SK-N-SH treated with all-trans-retinoic acid at 6 μM for 48 hours (cell line): ENCODE data around the gene FRA10AC1.

Experiments
- ATAC-seq: fragments of 200-7000 bp; cut with Tn5 transposase; 3 replicates; pipeline ENCODE4 v1.9.1; 2020; ENCODE audit warnings: mild to moderate bottlenecking, moderate library complexity
- ARNTL ChIP-seq: fragments of 450-650 bp; formaldehyde crosslinking; IDR thresholded peaks from 2 replicates; pipeline ENCODE4 v1.5.0; 2020; ENCODE audit warnings: low read depth, mild to moderate bottlenecking, moderate library complexity, borderline replicate concordance
- BACH2 ChIP-seq: fragments of 250-450 bp; sonication (Bioruptor Pico); IDR thresholded peaks from 2 replicates; pipeline ENCODE4 v1.9.0; 2021; ENCODE audit warnings: mild to moderate bottlenecking, borderline replicate concordance
- CREB5 ChIP-seq: fragments of 250-450 bp; sonication (Bioruptor Pico); IDR thresholded peaks from 2 replicates; pipeline ENCODE4 v1.5.1; 2020; ENCODE audit warnings: low read depth, mild to moderate bottlenecking, moderate library complexity
- CSDC2 ChIP-seq: fragments of 250-450 bp; sonication (Bioruptor Pico); IDR thresholded peaks from 2 replicates; pipeline ENCODE4 v1.5.0; 2020; ENCODE audit warnings: mild to moderate bottlenecking, moderate library complexity
- CSRNP3 ChIP-seq: fragments of 250-450 bp; sonication (Bioruptor Pico); IDR thresholded peaks from 2 replicates; pipeline ENCODE4 v1.5.1; 2021; ENCODE audit warnings: mild to moderate bottlenecking, moderate library complexity
- ESRRG ChIP-seq: fragments of 250-450 bp; sonication (Bioruptor Pico); IDR thresholded peaks from 2 replicates; pipeline ENCODE4 v1.6.1; 2021; ENCODE audit warnings: mild to moderate bottlenecking
- GLIS3 ChIP-seq: fragments of 250-450 bp; sonication (Bioruptor Pico); IDR thresholded peaks from 2 replicates; pipeline ENCODE4 v1.5.0; 2020; ENCODE audit warnings: mild to moderate bottlenecking, moderate library complexity
- ISL1 ChIP-seq: fragments of 250-450 bp; sonication (Bioruptor Pico); IDR thresholded peaks from 2 replicates; pipeline ENCODE4 v2.1.2; 2022; ENCODE audit warnings: mild to moderate bottlenecking, moderate library complexity
- OSR1 ChIP-seq: fragments of 250-450 bp; sonication (Bioruptor Pico); IDR thresholded peaks from 2 replicates; pipeline ENCODE4 v1.8.0; 2022; ENCODE audit warnings: moderate library complexity, mild to moderate bottlenecking, inconsistent platforms
- PATZ1 ChIP-seq: fragments of 250-450 bp; sonication (Bioruptor Pico); IDR thresholded peaks from 2 replicates; pipeline ENCODE4 v1.8.0; 2020; ENCODE audit warnings: mild to moderate bottlenecking, moderate library complexity, borderline replicate concordance
- PPARA ChIP-seq: fragments of 250-450 bp; sonication (Bioruptor Pico); IDR thresholded peaks from 2 replicates; pipeline ENCODE4 v1.5.0; 2020; ENCODE audit warnings: mild to moderate bottlenecking, borderline replicate concordance
- RARB ChIP-seq: fragments of 250-450 bp; sonication (Bioruptor Pico); IDR thresholded peaks from 2 replicates; pipeline ENCODE4 v1.8.0; 2021; ENCODE audit warnings: mild to moderate bottlenecking, moderate library complexity
- SNAI2 ChIP-seq: fragments of 250-450 bp; sonication (Bioruptor Pico); IDR thresholded peaks from 2 replicates; pipeline ENCODE4 v1.5.0; 2020; ENCODE audit warnings: mild to moderate bottlenecking, moderate library complexity
- TCF4 ChIP-seq: fragments of 250-450 bp; sonication (Bioruptor Pico); IDR thresholded peaks from 2 replicates; pipeline ENCODE4 v1.8.0; 2021; ENCODE audit warnings: mild to moderate bottlenecking, moderate library complexity, borderline replicate concordance
- TOX ChIP-seq: fragments of 250-450 bp; sonication (Bioruptor Pico); IDR thresholded peaks from 2 replicates; pipeline ENCODE4 v1.8.0; 2021; ENCODE audit warnings: mild to moderate bottlenecking, moderate library complexity, borderline replicate concordance
- TSHZ2 ChIP-seq: fragments of 250-450 bp; sonication (Bioruptor Pico); IDR thresholded peaks from 2 replicates; pipeline ENCODE4 v1.5.0; 2020; ENCODE audit warnings: mild to moderate bottlenecking, moderate library complexity
- ZC3H10 ChIP-seq: fragments of 250-450 bp; sonication (Bioruptor Pico); IDR thresholded peaks from 2 replicates; pipeline ENCODE4 v1.5.1; 2021; ENCODE audit warnings: mild to moderate bottlenecking, moderate library complexity
- ZFP3 ChIP-seq: fragments of 250-450 bp; sonication (Bioruptor Pico); IDR thresholded peaks from 2 replicates; pipeline ENCODE4 v1.5.0; 2020; ENCODE audit warnings: mild to moderate bottlenecking, moderate library complexity
- ZFP30 ChIP-seq: fragments of 450-650 bp; formaldehyde crosslinking; IDR thresholded peaks from 2 replicates; pipeline ENCODE4 v1.5.0; 2022; ENCODE audit warnings: mild to moderate bottlenecking, moderate library complexity
- ZNF565 ChIP-seq: fragments of 450-650 bp; formaldehyde crosslinking; conservative IDR thresholded peaks from 2 replicates; pipeline ENCODE4 v1.5.0; 2020; ENCODE audit warnings: low read depth, mild to moderate bottlenecking, moderate library complexity
- ZNF70 ChIP-seq: fragments of 450-650 bp; formaldehyde crosslinking; IDR thresholded peaks from 2 replicates; pipeline ENCODE4 v1.5.0; 2020; ENCODE audit warnings: mild to moderate bottlenecking, moderate library complexity
- ZNF8 ChIP-seq: fragments of 450-650 bp; formaldehyde crosslinking; IDR thresholded peaks from 2 replicates; pipeline ENCODE4 v1.5.0; 2020; ENCODE audit warnings: mild to moderate bottlenecking, moderate library complexity

The FRA10AC1 gene

GRCh38 chr10:93673791-93674190, 28.6 kb downstream of the FRA10AC1 start:
- ATAC-seq = no peak

GRCh38 chr10:93672890-93673289, 29.5 kb downstream of the FRA10AC1 start:
- TF ChIP-seq PPARA (CRISPR knock-in tag) (no peak), OSR1 (CRISPR knock-in tag) (no peak), TOX (CRISPR knock-in tag) (no peak), ARNTL (CRISPR knock-in tag) (no peak), PATZ1 (CRISPR knock-in tag) (no peak), BACH2 (CRISPR knock-in tag) (no peak), ZC3H10 (no peak), RARB (CRISPR knock-in tag) (no peak), ZNF565 (CRISPR knock-in tag) (no peak), ESRRG (no peak), ZNF8 (no peak), ISL1 (CRISPR knock-in tag) (no peak), CSRNP3 (no peak), TSHZ2 (CRISPR knock-in tag) (no peak), CSDC2 (CRISPR knock-in tag) (no peak), CREB5 (no peak)
- ATAC-seq = no peak

More at GRCh38 chr10:93673791-93674190, 28.6 kb downstream of the FRA10AC1 start:
- TF ChIP-seq PPARA (CRISPR knock-in tag) (no peak), ZFP3 (CRISPR knock-in tag) (no peak)

- no peak for ATAC-seq
- TF ChIP-seq ISL1 (CRISPR knock-in tag) (no peak), GLIS3 (CRISPR knock-in tag) (no peak), TOX (CRISPR knock-in tag) (no peak), CREB5 (no peak), ZNF565 (CRISPR knock-in tag) (no peak), ZC3H10 (no peak), SNAI2 (CRISPR knock-in tag) (no peak), TCF4 (CRISPR knock-in tag) (no peak), ZNF70 (CRISPR knock-in tag) (no peak), ZNF8 (no peak), TSHZ2 (CRISPR knock-in tag) (no peak), BACH2 (CRISPR knock-in tag) (no peak), OSR1 (CRISPR knock-in tag) (no peak), PPARA (CRISPR knock-in tag) (no peak), RARB (CRISPR knock-in tag) (no peak), CSRNP3 (no peak), CSDC2 (CRISPR knock-in tag) (no peak), ZFP30 (CRISPR knock-in tag) (no peak)
These were observed 30.2 kb downstream of the FRA10AC1 start for GRCh38 chr10:93672022-93672678.
